Activated CD4-positive, alpha-beta memory T cell treated with anti-CD3 and anti-CD28 coated beads for 36 hours (primary cell): Measurements from ENCODE around the gene TMEM239. TPM values are rescaled to one million over a fixed set of nuclear protein-coding genes. Genes with fewer than 3 reads are reported as not detected.
"Not testable (repeated sequence)": the region's sequence is repeated elsewhere in the genome, so short reads cannot be mapped to it uniquely, and the experiment has no call there.

Source experiments
- CTCF ChIA-PET: fragments of 350-600 bp; sonication (Branson Sonifier 250); formaldehyde crosslinking; loops from one replicate; lab custom pipeline; 2021; ENCODE audit warnings: antibody characterized with exemption, inconsistent platforms; lab: Charles Lee
- POLR2A ChIA-PET: fragments of 350-600 bp; sonication (Branson Sonifier 250); formaldehyde crosslinking; loops from one replicate; lab custom pipeline; 2021; ENCODE audit warnings: antibody characterized with exemption; lab: Charles Lee
- DNase-seq: peaks from one replicate; pipeline ENCODE4 v3.0.0-alpha.2; 2020
- H3K27ac Mint-ChIP-seq: one replicate; pipeline ENCODE4 v1.8.0; 2021; ENCODE audit warnings: mixed read lengths
- H3K27me3 Mint-ChIP-seq: one replicate; pipeline ENCODE4 v1.8.0; 2021; ENCODE audit warnings: mixed read lengths
- H3K36me3 Mint-ChIP-seq: one replicate; pipeline ENCODE4 v1.8.0; 2021; ENCODE audit warnings: mixed read lengths
- H3K4me1 Mint-ChIP-seq: one replicate; pipeline ENCODE4 v1.8.0; 2021; ENCODE audit warnings: low read depth, mixed read lengths
- H3K4me3 Mint-ChIP-seq: one replicate; pipeline ENCODE4 v1.8.0; 2021; ENCODE audit warnings: mild to moderate bottlenecking, mixed read lengths
- H3K9me3 Mint-ChIP-seq: one replicate; pipeline ENCODE4 v1.8.0; 2021; ENCODE audit warnings: mixed read lengths
- intact Hi-C: fragments of 100-400 bp; cut with micrococcal nuclease; formaldehyde crosslinking; loops from one replicate; pipeline ENCODE4 v1.15.1; 2023
- total RNA-seq, 2 experiments: library from RNA; stranded (reverse); gene quantifications; one replicate each; pipeline ENCODE4 v1.2.3, GENCODE V29; 2021

TMEM239 gene
- total RNA-seq, 2 experiments from 2014 or later = not detected

DNA sequence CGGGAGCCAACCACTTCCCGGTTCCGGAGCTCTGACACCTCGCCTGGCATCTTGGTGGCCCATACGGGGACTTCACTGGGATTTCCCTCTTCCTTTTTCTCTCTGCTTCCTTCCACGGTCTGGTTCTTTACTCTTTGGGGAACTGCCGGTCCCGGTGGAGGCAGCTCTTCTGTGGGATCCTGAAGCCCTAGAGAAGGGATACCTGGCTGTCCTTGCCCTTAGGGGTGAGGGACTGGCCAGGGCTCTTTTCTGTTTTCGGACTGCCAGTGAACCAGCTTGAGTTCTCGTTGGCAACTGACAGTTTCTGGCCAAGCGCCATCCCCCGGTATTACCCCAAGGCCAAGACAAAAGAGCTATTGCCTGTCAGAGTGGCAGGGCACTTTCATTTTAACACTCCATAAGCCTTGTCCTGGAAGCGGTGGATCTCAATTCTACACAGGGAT, 14.9 kb upstream of the TMEM239 start:
- CTCF ChIA-PET = interaction anchor here (1.4 kb wide), 2 partner anchors 49 to 51 kb away, joined by 4 read pairs; no protein-coding TSS in a partner anchor
- H3K9me3 Mint-ChIP-seq = no peaks in the 10 kb centered on the region
- H3K36me3 Mint-ChIP-seq = no peaks in the 10 kb centered on the region
- peaks cover 64% of the 10 kb centered on the region for H3K27me3 Mint-ChIP-seq
- no peak for DNase-seq
- peaks cover 16% of the 10 kb centered on the region for H3K4me1 Mint-ChIP-seq
- no peak overlapping the region for H3K27ac Mint-ChIP-seq
- intact Hi-C loops = no loop called here
- POLR2A ChIA-PET = no interaction called here
- peak overlapping the region; percentile 69 for H3K4me3 Mint-ChIP-seq

GRCh38 chr20:2804041-2804828, 11.9 kb upstream of the TMEM239 start:
- ChIA-PET CTCF (interaction anchor here (1.3 kb wide), 1 partner anchor 51 kb away, joined by 5 read pairs; no protein-coding TSS in a partner anchor), POLR2A (no interaction called here)
- Mint-ChIP-seq H3K27ac (no peak overlapping the region), H3K4me1 (peaks cover 19% of the 10 kb centered on the region), H3K27me3 (peaks cover 65% of the 10 kb centered on the region), H3K36me3 (no peaks in the 10 kb centered on the region), H3K4me3 (no peak overlapping the region), H3K9me3 (no peaks in the 10 kb centered on the region)
- intact Hi-C loops = no loop called here
- DNase-seq = no peak

GRCh38 chr20:2804852-2805688, 11.1 kb upstream of the TMEM239 start:
- peaks cover 12% of the 10 kb centered on the region for H3K4me1 Mint-ChIP-seq
- no peaks in the 10 kb centered on the region for H3K9me3 Mint-ChIP-seq
- no peak overlapping the region for H3K27ac Mint-ChIP-seq
- ChIA-PET CTCF (no interaction called here), POLR2A (no interaction called here)
- H3K36me3 Mint-ChIP-seq = no peaks in the 10 kb centered on the region
- DNase-seq = no peak
- no peak overlapping the region for H3K4me3 Mint-ChIP-seq
- intact Hi-C loops = no loop called here
- H3K27me3 Mint-ChIP-seq = peaks cover 59% of the 10 kb centered on the region

DNA sequence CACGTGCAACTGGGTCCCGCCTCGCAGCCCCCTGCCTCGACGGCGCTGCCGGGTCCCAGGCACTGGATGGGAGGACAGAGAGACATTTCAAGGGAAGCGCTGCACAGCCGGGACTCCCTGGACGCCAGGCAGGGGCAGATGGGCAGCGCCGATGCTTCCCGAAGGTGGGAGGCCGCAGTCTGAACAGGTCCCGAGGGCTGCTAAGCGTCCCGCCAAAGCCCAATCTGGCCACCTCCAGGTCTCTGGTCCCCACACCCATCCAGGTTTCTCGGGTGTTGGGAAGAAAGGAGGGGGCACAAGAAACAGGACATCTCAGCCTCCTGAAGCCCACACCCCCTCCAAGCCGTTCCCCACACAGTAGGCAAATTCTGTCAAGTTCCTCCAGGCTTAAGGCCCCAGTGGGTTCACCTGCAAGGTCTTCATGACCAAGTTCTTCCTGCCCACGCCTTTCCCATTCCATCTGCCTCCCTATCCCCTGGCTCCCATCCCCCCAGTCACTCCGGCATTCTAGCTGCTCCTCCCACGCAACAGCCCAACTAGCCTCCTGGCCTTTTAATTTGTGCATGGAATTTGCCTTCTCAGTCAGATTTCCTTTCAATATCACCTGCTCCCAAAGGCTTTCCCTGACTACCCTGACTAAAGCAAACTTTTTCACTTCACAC, 10.3 kb upstream of the TMEM239 start:
- POLR2A ChIA-PET = no interaction called here
- no peaks in the 10 kb centered on the region for H3K9me3 Mint-ChIP-seq
- H3K4me1 Mint-ChIP-seq = peaks cover 8% of the 10 kb centered on the region
- H3K36me3 Mint-ChIP-seq = no peaks in the 10 kb centered on the region
- intact Hi-C loops = no loop called here
- H3K27ac Mint-ChIP-seq = no peak overlapping the region
- peaks cover 60% of the 10 kb centered on the region for H3K27me3 Mint-ChIP-seq
- H3K4me3 Mint-ChIP-seq = no peak overlapping the region
- DNase-seq = no peak
- CTCF ChIA-PET = interaction anchor here (0.7 kb wide), 1 partner anchor 50 kb away, joined by 3 read pairs; no protein-coding TSS in a partner anchor

- H3K27ac Mint-ChIP-seq = no peak overlapping the region
- H3K4me3 Mint-ChIP-seq = no peak overlapping the region
- DNase-seq = no peak
- intact Hi-C loops = no loop called here
- no peaks in the 10 kb centered on the region for H3K9me3 Mint-ChIP-seq
- peaks cover 3% of the 10 kb centered on the region for H3K4me1 Mint-ChIP-seq
- ChIA-PET CTCF (interaction anchor here (0.7 kb wide), 1 partner anchor 51 kb away, joined by 3 read pairs; no protein-coding TSS in a partner anchor), POLR2A (no interaction called here)
- peaks cover 59% of the 10 kb centered on the region for H3K27me3 Mint-ChIP-seq
- H3K36me3 Mint-ChIP-seq = peaks cover 3% of the 10 kb centered on the region
Observed at GRCh38 chr20:2806351-2806701, 9.8 kb upstream of the TMEM239 start.

- Mint-ChIP-seq H3K36me3 (peaks cover 3% of the 10 kb centered on the region), H3K27me3 (peaks cover 60% of the 10 kb centered on the region), H3K4me3 (no peak overlapping the region), H3K4me1 (peaks cover 2% of the 10 kb centered on the region), H3K27ac (no peak overlapping the region), H3K9me3 (peaks cover under 1% of the 10 kb centered on the region)
- DNase-seq = no peak
- POLR2A ChIA-PET = no interaction called here
- intact Hi-C loops = no loop called here
- CTCF ChIA-PET = no interaction called here
Observed at GRCh38 chr20:2807019-2807418, 9.1 kb upstream of the TMEM239 start.

DNA sequence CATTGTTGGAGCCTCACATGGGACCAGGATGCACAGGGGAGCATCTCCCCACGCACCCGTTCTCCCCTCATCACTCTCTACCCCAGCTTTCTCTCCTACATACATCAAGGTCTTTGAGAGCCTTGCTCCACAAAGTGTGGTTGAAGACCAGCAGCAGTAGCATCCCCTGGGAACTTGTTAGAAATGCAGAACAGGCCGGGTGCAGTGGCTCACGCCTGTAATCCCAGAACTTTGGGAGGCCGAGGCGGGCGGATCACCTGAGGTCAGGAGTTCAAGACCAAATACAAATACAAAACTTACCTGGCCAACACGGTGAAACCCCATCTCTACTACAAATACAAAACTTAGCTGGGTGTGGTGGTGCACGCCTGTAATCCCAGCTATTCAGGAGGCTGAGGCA, 8.2 kb upstream of the TMEM239 start:
- CTCF ChIA-PET, H3K27ac Mint-ChIP-seq, H3K36me3 Mint-ChIP-seq, DNase-seq, H3K4me3 Mint-ChIP-seq, H3K9me3 Mint-ChIP-seq, H3K4me1 Mint-ChIP-seq, POLR2A ChIA-PET, intact Hi-C loops: not testable (repeated sequence)
- H3K27me3 Mint-ChIP-seq = peaks cover 62% of the 10 kb centered on the region

- Mint-ChIP-seq H3K4me3 (no peak overlapping the region), H3K36me3 (peaks cover 5% of the 10 kb centered on the region), H3K27me3 (peaks cover 57% of the 10 kb centered on the region), H3K27ac (no peak overlapping the region), H3K9me3 (peaks cover 13% of the 10 kb centered on the region), H3K4me1 (peaks cover 2% of the 10 kb centered on the region)
- DNase-seq = no peak
- POLR2A ChIA-PET = no interaction called here
- CTCF ChIA-PET = no interaction called here
- intact Hi-C loops = no loop called here
Observed at GRCh38 chr20:2809690-2810089, 6.5 kb upstream of the TMEM239 start.

DNA sequence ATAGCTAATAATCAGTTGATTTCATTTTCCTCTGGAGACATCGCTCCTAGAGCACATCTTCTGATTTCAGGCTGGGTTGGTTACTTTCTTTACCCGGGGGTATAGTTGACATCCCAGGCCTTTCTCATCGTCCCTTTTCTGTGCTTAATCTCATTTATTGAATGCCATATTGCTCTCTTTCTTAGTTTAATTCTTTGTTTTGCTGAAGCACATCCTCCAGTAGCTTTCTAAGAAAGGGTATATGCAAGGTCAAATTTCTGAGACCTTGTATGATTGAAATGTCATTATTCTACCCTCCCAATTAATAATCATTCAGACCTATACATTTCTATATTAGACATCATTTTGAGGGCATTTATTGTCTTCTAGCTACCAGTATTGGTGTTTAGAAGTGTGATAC, 4.0 kb upstream of the TMEM239 start:
- ChIA-PET CTCF (interaction anchor here (1.2 kb wide), 1 partner anchor 291 kb away, joined by 3 read pairs; no protein-coding TSS in a partner anchor), POLR2A (interaction anchor here (0.9 kb wide), 1 partner anchor 20 kb away, joined by 4 read pairs; no protein-coding TSS in a partner anchor)
- H3K4me1 Mint-ChIP-seq = peaks cover 2% of the 10 kb centered on the region
- intact Hi-C loops = no loop called here
- no peak for DNase-seq
- H3K36me3 Mint-ChIP-seq = peaks cover 5% of the 10 kb centered on the region
- no peak overlapping the region for H3K4me3 Mint-ChIP-seq
- peaks cover 13% of the 10 kb centered on the region for H3K9me3 Mint-ChIP-seq
- H3K27me3 Mint-ChIP-seq = peaks cover 44% of the 10 kb centered on the region
- H3K27ac Mint-ChIP-seq = no peak overlapping the region

- CTCF ChIA-PET = interaction anchor here (1.4 kb wide), 1 partner anchor 38 kb away, joined by 3 read pairs; no protein-coding TSS in a partner anchor
- Mint-ChIP-seq H3K27me3 (peaks cover 36% of the 10 kb centered on the region), H3K27ac (no peak overlapping the region)
Observed at GRCh38 chr20:2814076-2814475, 2.1 kb upstream of the TMEM239 start.

GRCh38 chr20:2814587-2815051, 1.5 kb upstream of the TMEM239 start, which contains the start of gene C20orf141:
Gene C20orf141, plus strand, starts transcription at chr20:2814987. Its CDS starts 198 bp downstream, at chr20:2815185.
- Mint-ChIP-seq H3K27me3 (peaks cover 34% of the 10 kb centered on the region), H3K36me3 (peaks cover 5% of the 10 kb centered on the region), H3K4me3 (no peak within 1 kb of the TSS), H3K4me1 (no peaks in the 10 kb centered on the region), H3K27ac (no peak within 1 kb of the TSS), H3K9me3 (peaks cover 13% of the 10 kb centered on the region)
- ChIA-PET CTCF (interaction anchor here (1.4 kb wide), 1 partner anchor 37 kb away, joined by 3 read pairs; no protein-coding TSS in a partner anchor), POLR2A (no interaction called here)
- intact Hi-C loops = no loop called here
- DNase-seq = no peak

More at GRCh38 chr20:2814076-2814475, 2.1 kb upstream of the TMEM239 start:
- Mint-ChIP-seq H3K4me1 (peaks cover under 1% of the 10 kb centered on the region), H3K36me3 (peaks cover 5% of the 10 kb centered on the region), H3K4me3 (no peak overlapping the region), H3K9me3 (peaks cover 13% of the 10 kb centered on the region)
- intact Hi-C loops = no loop called here
- no peak for DNase-seq
- POLR2A ChIA-PET = no interaction called here
